ENCODE results near the gene ARSG.

- TF ChIP-seq CTCF (IDR thresholded peaks at IDR 0.05), result no peak
- TF ChIP-seq EP300 (IDR thresholded peaks at IDR 0.05), result no peak
- TF ChIP-seq POLR2A (IDR thresholded peaks at IDR 0.05), result no peak
Observed at GRCh38 chr17:68458260-68459036, 167.2 kb downstream of the ARSG start.

Data from gastroesophageal sphincter (tissue), 3 donors.